ENCODE measurements around the gene SEMA4F. TPM values are rescaled to one million over a fixed set of nuclear protein-coding genes. Genes with fewer than 3 reads are reported as not detected.

Gene SEMA4F
- total and polyA plus RNA-seq, 2 experiments from 2014 or later = 4.2 to 5.9 TPM

DNA sequence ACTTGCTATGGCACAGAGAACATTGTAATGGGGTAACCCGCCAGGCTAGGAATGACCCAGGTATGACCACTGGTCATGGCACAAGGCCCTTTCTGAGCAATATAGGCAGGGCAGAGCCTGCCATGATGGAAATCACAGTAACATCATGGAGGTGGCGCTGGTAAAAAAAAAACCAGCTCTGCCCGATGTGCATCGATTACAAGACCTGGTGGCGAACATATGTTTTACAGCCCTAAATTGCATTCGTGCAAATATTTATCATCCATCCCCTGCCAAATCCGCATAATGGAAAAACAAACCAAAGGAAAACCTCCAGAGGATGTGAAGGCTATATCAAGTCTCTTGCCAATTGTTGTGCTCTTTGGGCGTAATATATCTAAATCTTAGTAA is 60.6 kb downstream of the SEMA4F start:
- peak overlapping the region; percentile 84 for H2AFZ ChIP-seq
- H3K4me2 ChIP-seq (ENCODE audit: unreplicated experiment) = peak overlapping the region; percentile 80
- H3K9ac ChIP-seq = no peak overlapping the region; the same call in 1 of the 2 replicates
- no peaks in the 10 kb centered on the region for H3K9me2 ChIP-seq (ENCODE audit: insufficient read depth)
- no peaks in the 10 kb centered on the region for H3K79me2 ChIP-seq (ENCODE audit: insufficient read depth)
- TF ChIP-seq EZH2phosphoT487 (IDR thresholded peaks at IDR 0.05; ENCODE audit: insufficient read depth, low read depth) = no peak
- no peak for TF ChIP-seq EZH2 (IDR thresholded peaks at IDR 0.05; ENCODE audit: insufficient read depth, poor library complexity, severe bottlenecking)
- no peak overlapping the region for H3K27ac ChIP-seq
- no peaks in the 10 kb centered on the region for H3F3A ChIP-seq (ENCODE audit: insufficient read depth)
- H3K4me1 ChIP-seq (ENCODE audit: insufficient read depth) = 0 out of 2 replicates have a peak, but pooled peaks cover 4% of the 10 kb centered on the region
- 20 to 21% methylated on average over 8 of the region's 8 CpGs for WGBS, 2 experiments (ENCODE audit: low coverage in 1 of 2, low lambda C conversion rate in 2 of 2, missing lambda C conversion rate in 2 of 2)
- H3K4me3 ChIP-seq = peak overlapping the region; percentile 78
- DNase-seq = no peak
- in situ Hi-C loops (cut with MboI) = no loop called here
- H3K36me3 ChIP-seq (ENCODE audit: low read depth) = no peaks in the 10 kb centered on the region
- H3K27me3 ChIP-seq (replicated peaks; ENCODE audit: insufficient read depth) = no peaks in the 10 kb centered on the region
- no peaks in the 10 kb centered on the region for H4K20me1 ChIP-seq (ENCODE audit: insufficient read depth)
- H3K9me3 ChIP-seq (ENCODE audit: low read depth) = no peaks in the 10 kb centered on the region

DNA sequence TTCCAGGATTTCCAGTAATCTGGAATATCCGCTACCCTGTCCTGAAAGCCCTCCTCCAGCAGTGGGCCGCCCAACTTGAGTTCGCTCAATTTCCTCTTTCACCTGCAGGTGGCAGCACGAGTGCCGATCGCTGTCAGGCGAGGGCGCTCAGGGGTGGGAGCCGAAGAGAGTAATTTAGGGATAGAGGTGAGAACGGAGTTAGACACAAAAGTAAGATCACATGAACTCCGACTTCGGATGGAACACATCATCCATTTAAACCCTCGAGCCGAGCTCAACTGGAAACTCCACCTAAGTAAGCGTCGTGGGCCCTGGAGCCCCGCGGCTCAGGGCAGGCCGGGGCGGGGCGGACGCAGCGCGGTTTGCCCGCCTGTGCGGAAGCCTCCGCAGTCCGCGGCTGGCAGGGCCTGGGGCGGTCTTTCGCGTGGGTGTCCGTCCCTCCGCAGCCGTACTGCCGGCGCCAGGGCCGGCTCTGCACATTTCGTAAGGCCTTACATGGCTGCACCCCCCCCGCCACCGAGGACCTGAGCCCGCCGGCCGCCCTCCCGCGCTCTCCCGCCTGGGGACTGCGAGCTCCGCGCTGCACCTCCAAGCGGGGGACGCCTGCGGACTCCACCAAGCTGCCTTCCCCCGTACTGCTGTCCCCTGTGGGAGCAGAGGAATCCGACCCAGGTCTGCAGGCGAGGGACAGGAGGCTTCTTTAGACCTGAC is 61.2 kb downstream of the SEMA4F start:
- Histone ChIP-seq H3K27me3 (replicated peaks; ENCODE audit: insufficient read depth) (no peaks in the 10 kb centered on the region), H3K4me1 (ENCODE audit: insufficient read depth) (0 out of 2 replicates have a peak, but pooled peaks cover 4% of the 10 kb centered on the region), H3K27ac (no peak overlapping the region; the same call in 1 of the 2 replicates), H3K79me2 (ENCODE audit: insufficient read depth) (no peaks in the 10 kb centered on the region), H2AFZ (peak overlapping the region; percentile 84), H3K4me3 (peak overlapping the region; percentile 78), H3F3A (ENCODE audit: insufficient read depth) (no peaks in the 10 kb centered on the region), H3K9me3 (ENCODE audit: low read depth) (no peaks in the 10 kb centered on the region), H3K9ac (peak overlapping the region; percentile 65), H4K20me1 (ENCODE audit: insufficient read depth) (no peaks in the 10 kb centered on the region), H3K36me3 (ENCODE audit: low read depth) (no peaks in the 10 kb centered on the region), H3K4me2 (ENCODE audit: unreplicated experiment) (peak overlapping the region; percentile 80), H3K9me2 (ENCODE audit: insufficient read depth) (no peaks in the 10 kb centered on the region)
- DNase-seq = peak; percentile 87
- in situ Hi-C loops (cut with MboI) = no loop called here
- WGBS, 2 experiments (ENCODE audit: low coverage in 1 of 2, low lambda C conversion rate in 2 of 2, missing lambda C conversion rate in 2 of 2) = 1 to 2% methylated on average over 35 to 39 of the region's 56 CpGs
- no peak for TF ChIP-seq EZH2phosphoT487 (IDR thresholded peaks at IDR 0.05; ENCODE audit: insufficient read depth, low read depth)
- no peak for TF ChIP-seq EZH2 (IDR thresholded peaks at IDR 0.05; ENCODE audit: insufficient read depth, poor library complexity, severe bottlenecking)

DNA sequence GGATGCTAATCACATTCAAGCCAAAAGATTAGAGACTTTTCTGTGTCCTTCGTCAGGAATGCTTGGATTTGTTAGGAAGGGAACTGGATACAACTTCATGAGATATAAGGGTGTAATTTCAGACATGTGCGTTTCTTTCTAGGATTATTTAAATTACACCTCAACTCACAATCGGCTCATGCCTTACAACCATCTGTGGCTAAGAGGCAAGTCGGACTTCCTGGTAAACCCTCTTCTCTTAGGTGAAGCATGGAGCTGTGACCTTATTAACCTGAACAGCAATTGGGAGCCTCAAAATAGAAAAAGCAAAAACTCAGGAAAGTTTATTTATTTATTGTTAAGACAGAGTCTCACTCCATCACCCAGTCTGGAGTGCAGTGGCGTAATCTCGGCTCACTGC is 61.8 kb downstream of the SEMA4F start:
- Histone ChIP-seq H3K79me2 (ENCODE audit: insufficient read depth) (no peaks in the 10 kb centered on the region), H3K4me2 (ENCODE audit: unreplicated experiment) (peak overlapping the region; percentile 80), H3K4me1 (ENCODE audit: insufficient read depth) (0 out of 2 replicates have a peak, but pooled peaks cover 4% of the 10 kb centered on the region), H4K20me1 (ENCODE audit: insufficient read depth) (no peaks in the 10 kb centered on the region), H3K4me3 (peak overlapping the region; percentile 78), H3F3A (ENCODE audit: insufficient read depth) (no peaks in the 10 kb centered on the region), H3K9me3 (ENCODE audit: low read depth) (no peaks in the 10 kb centered on the region), H3K27ac (no peak overlapping the region), H3K36me3 (ENCODE audit: low read depth) (no peaks in the 10 kb centered on the region), H3K27me3 (replicated peaks; ENCODE audit: insufficient read depth) (no peaks in the 10 kb centered on the region), H2AFZ (peak overlapping the region; percentile 84), H3K9me2 (ENCODE audit: insufficient read depth) (no peaks in the 10 kb centered on the region), H3K9ac (peak overlapping the region; percentile 65)
- no peak for TF ChIP-seq EZH2phosphoT487 (IDR thresholded peaks at IDR 0.05; ENCODE audit: insufficient read depth, low read depth)
- TF ChIP-seq EZH2 (IDR thresholded peaks at IDR 0.05; ENCODE audit: insufficient read depth, poor library complexity, severe bottlenecking) = no peak
- no peak for DNase-seq
- WGBS, 2 experiments (ENCODE audit: low coverage in 1 of 2, low lambda C conversion rate in 2 of 2, missing lambda C conversion rate in 2 of 2) = 53% methylated on average over 6 of the region's 6 CpGs
- in situ Hi-C loops (cut with MboI) = no loop called here

DNA sequence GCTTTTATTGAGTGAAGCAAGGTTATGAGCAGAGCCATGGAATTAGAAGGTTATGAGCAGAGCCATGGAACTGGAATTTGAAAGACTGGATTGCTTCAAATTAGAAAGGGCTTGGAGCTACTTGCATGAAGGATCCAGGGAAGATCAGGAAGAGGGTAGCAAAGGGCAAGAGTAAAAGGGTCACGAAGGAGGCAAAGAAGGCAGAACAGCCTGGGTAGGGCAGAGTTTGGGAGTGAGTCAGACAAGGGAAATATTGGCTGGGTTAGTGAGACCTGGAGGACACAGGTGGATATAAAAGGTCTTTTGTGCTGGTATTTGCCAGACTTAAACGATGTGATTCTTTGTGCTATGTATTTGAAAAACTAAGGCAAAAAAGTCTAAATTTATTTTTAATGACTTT is 65.0 kb downstream of the SEMA4F start:
- no peaks in the 10 kb centered on the region for H3K9me3 ChIP-seq (ENCODE audit: low read depth)
- H2AFZ ChIP-seq = no peak overlapping the region
- H3F3A ChIP-seq (ENCODE audit: insufficient read depth) = no peaks in the 10 kb centered on the region
- H3K9ac ChIP-seq = no peak overlapping the region
- H3K4me2 ChIP-seq (ENCODE audit: unreplicated experiment) = no peak overlapping the region
- no peaks in the 10 kb centered on the region for H4K20me1 ChIP-seq (ENCODE audit: insufficient read depth)
- DNase-seq = no peak
- TF ChIP-seq EZH2 (IDR thresholded peaks at IDR 0.05; ENCODE audit: insufficient read depth, poor library complexity, severe bottlenecking) = no peak
- no peak for TF ChIP-seq EZH2phosphoT487 (IDR thresholded peaks at IDR 0.05; ENCODE audit: insufficient read depth, low read depth)
- H3K79me2 ChIP-seq (ENCODE audit: insufficient read depth) = no peaks in the 10 kb centered on the region
- H3K36me3 ChIP-seq (ENCODE audit: low read depth) = no peaks in the 10 kb centered on the region
- WGBS, 2 experiments (ENCODE audit: low coverage in 1 of 2, low lambda C conversion rate in 2 of 2, missing lambda C conversion rate in 2 of 2) = 37 to 52% methylated on average over 2 of the region's 2 CpGs
- in situ Hi-C loops (cut with MboI) = no loop called here
- H3K27me3 ChIP-seq (replicated peaks; ENCODE audit: insufficient read depth) = no peaks in the 10 kb centered on the region
- H3K4me1 ChIP-seq (ENCODE audit: insufficient read depth) = 0 out of 2 replicates have a peak, but pooled peaks cover 4% of the 10 kb centered on the region
- no peak overlapping the region for H3K27ac ChIP-seq
- no peak overlapping the region for H3K4me3 ChIP-seq
- no peaks in the 10 kb centered on the region for H3K9me2 ChIP-seq (ENCODE audit: insufficient read depth)
